DMS153 (cell line): ENCODE data around the gene HBM.
"Not testable (repeated sequence)": the region's sequence is repeated elsewhere in the genome, so short reads cannot be mapped to it uniquely, and the experiment has no call there.

Experiments
- DNase-seq: peaks from one replicate; lab custom pipeline; 2025; lab: John Stamatoyannopoulos, UW

HBM gene

GRCh38 chr16:185213-185612, 19.4 kb downstream of the HBM start:
- DNase-seq, result no peak

GRCh38 chr16:185691-186090, 19.9 kb downstream of the HBM start:
- DNase-seq, result no peak

GRCh38 chr16:187330-187729, 21.6 kb downstream of the HBM start:
- no peak for DNase-seq

GRCh38 chr16:188674-189073, 22.9 kb downstream of the HBM start:
- DNase-seq, result no peak

GRCh38 chr16:189604-190186, 23.9 kb downstream of the HBM start:
- no peak for DNase-seq

- DNase-seq, result no peak
Measured at GRCh38 chr16:191831-192230, 26.1 kb downstream of the HBM start.

GRCh38 chr16:192686-193085, 26.9 kb downstream of the HBM start:
- DNase-seq, result no peak

- no peak for DNase-seq
Measured at GRCh38 chr16:193441-193840, 27.7 kb downstream of the HBM start.

GRCh38 chr16:194516-194915, 28.7 kb downstream of the HBM start:
- no peak for DNase-seq

- DNase-seq, result no peak
Measured at GRCh38 chr16:200388-200787, 34.6 kb downstream of the HBM start.

GRCh38 chr16:203246-203645, 37.5 kb downstream of the HBM start:
- DNase-seq, result no peak

GRCh38 chr16:204046-204445, 38.3 kb downstream of the HBM start:
- not testable (repeated sequence) for DNase-seq

GRCh38 chr16:209359-209758, 43.6 kb downstream of the HBM start:
- DNase-seq, result not testable (repeated sequence)

- not testable (repeated sequence) for DNase-seq
Measured at GRCh38 chr16:211631-212180, 45.9 kb downstream of the HBM start.

GRCh38 chr16:212999-213398, 47.2 kb downstream of the HBM start:
- no peak for DNase-seq
